Caco-2 (cell line): ENCODE results near the gene CSRP1. TPM values are rescaled to one million over a fixed set of nuclear protein-coding genes. Genes with fewer than 3 reads are reported as not detected.

Experiments
- BruUV-seq: library from RNA; stranded (reverse); fragments of 400-500 nt; replicated peaks from 2 replicates; lab custom pipeline; 2021; lab: Mats Ljungman, UMichigan
- CTCF ChIA-PET: fragments of 300-600 bp; sonication (Branson Sonifier 250); formaldehyde crosslinking; loops from one replicate; lab custom pipeline; 2022; ENCODE audit warnings: antibody characterized with exemption; lab: Charles Lee
- POLR2A ChIA-PET: fragments of 300-600 bp; sonication (Branson Sonifier 250); formaldehyde crosslinking; loops from one replicate; lab custom pipeline; 2022; ENCODE audit warnings: antibody characterized with exemption; lab: Charles Lee
- DNase-seq, 2 experiments: peaks; one replicate each; pipeline versions ENCODE4 v3.0.0 to v3.0.0-alpha.2; 2020 to 2022
- H3K27me3 ChIP-seq: replicated peaks from 2 replicates; pipeline ENCODE4 v1.6.0; 2011; ENCODE audit warnings: low read length; ENCODE audit not compliant: control insufficient read depth, insufficient read depth
- H3K36me3 ChIP-seq: 2 replicates; pipeline ENCODE4 v1.5.1; 2011; ENCODE audit warnings: low read length; ENCODE audit not compliant: control insufficient read depth, insufficient read depth
- H3K4me1 ChIP-seq: fragments of 250-450 bp; sonication (Bioruptor Pico); 2 replicates; pipeline ENCODE4 v1.5.1; 2020; ENCODE audit warnings: mild to moderate bottlenecking
- H3K4me3 ChIP-seq: 2 replicates; pipeline ENCODE4 v1.5.1; 2011; ENCODE audit warnings: low read depth, mild to moderate bottlenecking, control low read depth, low read length
- H3K9me3 ChIP-seq: fragments of 250-450 bp; sonication (Bioruptor Pico); 2 replicates; pipeline ENCODE4 v1.5.1; 2020; ENCODE audit warnings: mild to moderate bottlenecking, moderate library complexity
- H3K27ac Mint-ChIP-seq: one replicate; pipeline ENCODE4 v1.8.0; 2022; ENCODE audit warnings: mixed read lengths; ENCODE audit not compliant: unreplicated experiment
- H3K27me3 Mint-ChIP-seq: one replicate; pipeline ENCODE4 v1.8.0; 2022; ENCODE audit warnings: mixed read lengths; ENCODE audit not compliant: insufficient read depth, unreplicated experiment
- H3K36me3 Mint-ChIP-seq: one replicate; pipeline ENCODE4 v1.8.0; 2022; ENCODE audit warnings: mild to moderate bottlenecking, mixed read lengths; ENCODE audit not compliant: insufficient read depth, unreplicated experiment
- H3K4me1 Mint-ChIP-seq: one replicate; pipeline ENCODE4 v1.8.0; 2022; ENCODE audit warnings: low read depth, mixed read lengths; ENCODE audit not compliant: unreplicated experiment
- H3K4me3 Mint-ChIP-seq: one replicate; pipeline ENCODE4 v1.8.0; 2022; ENCODE audit warnings: mild to moderate bottlenecking, moderate library complexity, mixed read lengths; ENCODE audit not compliant: unreplicated experiment
- H3K9me3 Mint-ChIP-seq: one replicate; pipeline ENCODE4 v1.8.0; 2022; ENCODE audit warnings: mixed read lengths; ENCODE audit not compliant: unreplicated experiment
- CTCF ChIP-seq, 2 experiments: fragments of 200-600 bp in 1 of 2; IDR thresholded peaks; 1 replicate in 1 of 2; 2 replicates in 1 of 2; pipeline versions ENCODE4 v1.5.1 to v1.8.0; 2011 to 2022; ENCODE audit warnings: antibody characterized with exemption in 1 of 2, control low read depth in 1 of 2, inconsistent platforms in 1 of 2, low read depth in 1 of 2, low read length in 1 of 2, mild to moderate bottlenecking in 1 of 2, moderate library complexity in 1 of 2; ENCODE audit not compliant: insufficient read depth in 1 of 2, severe bottlenecking in 1 of 2, unreplicated experiment in 1 of 2
- intact Hi-C: fragments of 100-400 bp; cut with micrococcal nuclease; formaldehyde crosslinking; loops from one replicate; pipeline ENCODE4 v1.10.0; 2022; ENCODE audit not compliant: unreplicated experiment
- total RNA-seq: library from RNA; stranded (reverse); gene quantifications from 2 replicates; pipeline ENCODE4 v1.2.3, GENCODE V29; 2022

The CSRP1 gene
- total RNA-seq, 1 experiment from 2014 or later: 60.0 TPM

GRCh38 chr1:201537891-201538611 is 31.1 kb upstream of the CSRP1 start:
- Mint-ChIP-seq H3K4me3 (peak overlapping the region; percentile 79), H3K27ac (no peak overlapping the region), H3K9me3 (no peaks in the 10 kb centered on the region), H3K27me3 (peaks cover 24% of the 10 kb centered on the region), H3K36me3 (no peaks in the 10 kb centered on the region), H3K4me1 (no peaks in the 10 kb centered on the region)
- no TSS peak for BruUV-seq
- ChIA-PET CTCF (interaction anchor here (0.6 kb wide), 1 partner anchor 1266 kb away, joined by 4 read pairs; no protein-coding TSS in a partner anchor), POLR2A (interaction anchor here (0.6 kb wide), 1 partner anchor 214 kb away, joined by 3 read pairs; no protein-coding TSS in a partner anchor)
- H3K4me1 ChIP-seq: peaks cover 10% of the 10 kb centered on the region; the same call in 1 of the 2 replicates
- no peaks in the 10 kb centered on the region for H3K36me3 ChIP-seq
- no peak for TF ChIP-seq CTCF (IDR thresholded peaks at IDR 0.05; ENCODE audit: insufficient read depth in 1 of 2, low read depth in 1 of 2, low read length in 1 of 2, severe bottlenecking in 1 of 2, unreplicated experiment in 1 of 2)
- intact Hi-C loops: no loop called here
- no peak overlapping the region for H3K4me3 ChIP-seq
- no peak for DNase-seq
- H3K9me3 ChIP-seq: no peaks in the 10 kb centered on the region
- peaks cover 8% of the 10 kb centered on the region for H3K27me3 ChIP-seq

GRCh38 chr1:201537467-201537866 is 30.5 kb upstream of the CSRP1 start:
- no TSS peak for BruUV-seq
- Histone ChIP-seq H3K27me3 (peaks cover 8% of the 10 kb centered on the region), H3K9me3 (no peaks in the 10 kb centered on the region), H3K36me3 (no peaks in the 10 kb centered on the region), H3K4me3 (no peak overlapping the region), H3K4me1 (peaks cover 10% of the 10 kb centered on the region; the same call in 1 of the 2 replicates)
- Mint-ChIP-seq H3K4me3 (no peak overlapping the region), H3K4me1 (no peaks in the 10 kb centered on the region), H3K9me3 (no peaks in the 10 kb centered on the region), H3K36me3 (no peaks in the 10 kb centered on the region), H3K27ac (no peak overlapping the region), H3K27me3 (peaks cover 24% of the 10 kb centered on the region)
- ChIA-PET CTCF (interaction anchor here (0.8 kb wide), 1 partner anchor 172 kb away, joined by 3 read pairs; no protein-coding TSS in a partner anchor), POLR2A (no interaction called here)
- no peak for DNase-seq
- intact Hi-C loops: no loop called here
- no peak for TF ChIP-seq CTCF (IDR thresholded peaks at IDR 0.05; ENCODE audit: insufficient read depth in 1 of 2, low read depth in 1 of 2, low read length in 1 of 2, severe bottlenecking in 1 of 2, unreplicated experiment in 1 of 2)

GRCh38 chr1:201537028-201537427 is 30.1 kb upstream of the CSRP1 start:
- no TSS peak for BruUV-seq
- CTCF ChIA-PET: interaction anchor here (0.8 kb wide), 1 partner anchor 173 kb away, joined by 3 read pairs; no protein-coding TSS in a partner anchor
- no peaks in the 10 kb centered on the region for H3K9me3 ChIP-seq
- H3K27me3 ChIP-seq: peaks cover 8% of the 10 kb centered on the region
- H3K36me3 ChIP-seq: no peaks in the 10 kb centered on the region
- H3K4me3 Mint-ChIP-seq: no peak overlapping the region
- H3K4me1 ChIP-seq: peaks cover 10% of the 10 kb centered on the region; the same call in 1 of the 2 replicates
- peaks cover 24% of the 10 kb centered on the region for H3K27me3 Mint-ChIP-seq
- TF ChIP-seq CTCF (IDR thresholded peaks at IDR 0.05; ENCODE audit: insufficient read depth in 1 of 2, low read depth in 1 of 2, low read length in 1 of 2, severe bottlenecking in 1 of 2, unreplicated experiment in 1 of 2): no peak
- intact Hi-C loops: no loop called here
- no peaks in the 10 kb centered on the region for H3K9me3 Mint-ChIP-seq
- H3K4me1 Mint-ChIP-seq: no peaks in the 10 kb centered on the region
- no peak overlapping the region for H3K4me3 ChIP-seq
- no peak overlapping the region for H3K27ac Mint-ChIP-seq
- no peaks in the 10 kb centered on the region for H3K36me3 Mint-ChIP-seq
- POLR2A ChIA-PET: no interaction called here
- no peak for DNase-seq
